GM23338 (cell line): ENCODE results near the gene TBC1D2B. TPM values are rescaled to one million over a fixed set of nuclear protein-coding genes. Genes with fewer than 3 reads are reported as not detected.

Experiments
- ATAC-seq: fragments of 200-7000 bp; cut with Tn5 transposase; 3 replicates; pipeline ENCODE4 v1.9.1; 2020
- DNase-seq: peaks from one replicate; pipeline ENCODE4 v3.0.0-alpha.2; 2015; ENCODE audit warnings: low spot score
- H2AFZ ChIP-seq: fragments of 200-600 bp; sonication (generic); 2 replicates; pipeline ENCODE4 v1.8.0; 2016; ENCODE audit warnings: antibody characterized with exemption, mild to moderate bottlenecking, moderate library complexity
- H3F3A ChIP-seq: fragments of 200-600 bp; sonication (generic); replicated peaks from 2 replicates; pipeline ENCODE4 v1.8.0; 2017; ENCODE audit warnings: antibody characterized with exemption, mixed run types, low read depth
- H3K27ac ChIP-seq: fragments of 200-600 bp; sonication (generic); 2 replicates; pipeline ENCODE4 v1.6.1; 2016; ENCODE audit warnings: low read depth
- H3K27me3 ChIP-seq: fragments of 200-600 bp; sonication (generic); 2 replicates; pipeline ENCODE4 v1.8.0; 2016; ENCODE audit warnings: mild to moderate bottlenecking, mixed run types, moderate library complexity; ENCODE audit not compliant: insufficient read depth
- H3K36me3 ChIP-seq: fragments of 200-600 bp; sonication (generic); 2 replicates; pipeline ENCODE4 v1.8.0; 2016; ENCODE audit warnings: mild to moderate bottlenecking; ENCODE audit not compliant: insufficient read depth
- H3K4me1 ChIP-seq: fragments of 200-600 bp; sonication (generic); 2 replicates; pipeline ENCODE4 v1.8.0; 2016; ENCODE audit warnings: mild to moderate bottlenecking, moderate library complexity; ENCODE audit not compliant: insufficient read depth
- H3K4me2 ChIP-seq: fragments of 200-600 bp; sonication (generic); 2 replicates; pipeline ENCODE4 v1.7.1; 2017; ENCODE audit warnings: mixed run types
- H3K4me3 ChIP-seq: fragments of 200-600 bp; sonication (generic); 2 replicates; pipeline ENCODE4 v1.6.1; 2016; ENCODE audit warnings: mixed run types
- H3K79me2 ChIP-seq: fragments of 200-600 bp; sonication (generic); replicated peaks from 2 replicates; pipeline ENCODE4 v1.8.0; 2017; ENCODE audit warnings: mild to moderate bottlenecking; ENCODE audit not compliant: insufficient read depth
- H3K9me2 ChIP-seq: fragments of 200-600 bp; sonication (generic); 2 replicates; pipeline ENCODE4 v1.8.0; 2017; ENCODE audit not compliant: insufficient read depth
- H4K20me1 ChIP-seq: fragments of 200-600 bp; sonication (generic); replicated peaks from 2 replicates; pipeline ENCODE4 v1.8.0; 2017; ENCODE audit warnings: mild to moderate bottlenecking; ENCODE audit not compliant: insufficient read depth
- H3K27ac Mint-ChIP-seq: 2 replicates; pipeline ENCODE4 v1.8.0; 2020; ENCODE audit warnings: inconsistent platforms, mild to moderate bottlenecking, moderate library complexity, mixed read lengths
- H3K27me3 Mint-ChIP-seq: 3 replicates; pipeline ENCODE4 v1.8.0; 2022; ENCODE audit warnings: low read depth, mild to moderate bottlenecking, moderate library complexity, mixed read lengths, inconsistent platforms; ENCODE audit not compliant: insufficient read depth, poor library complexity
- H3K36me3 Mint-ChIP-seq: 3 replicates; pipeline ENCODE4 v1.8.0; 2021; ENCODE audit warnings: low read depth, mild to moderate bottlenecking, inconsistent platforms, moderate library complexity, mixed read lengths
- H3K4me1 Mint-ChIP-seq: 3 replicates; pipeline ENCODE4 v1.8.0; 2020; ENCODE audit warnings: mild to moderate bottlenecking, inconsistent platforms, mixed read lengths
- H3K4me3 Mint-ChIP-seq: 3 replicates; pipeline ENCODE4 v1.8.0; 2021; ENCODE audit warnings: moderate library complexity, mild to moderate bottlenecking, inconsistent platforms, mixed read lengths
- H3K9me3 Mint-ChIP-seq: 3 replicates; pipeline ENCODE4 v1.8.0; 2020; ENCODE audit warnings: moderate library complexity, mild to moderate bottlenecking, inconsistent platforms, mixed read lengths
- EZH2 ChIP-seq: fragments of 200-600 bp; sonication (generic); IDR thresholded peaks from one replicate; pipeline ENCODE4 v1.8.0; 2017; ENCODE audit warnings: antibody characterized with exemption, mild to moderate bottlenecking, low read depth; ENCODE audit not compliant: unreplicated experiment
- EZH2phosphoT487 ChIP-seq: fragments of 200-600 bp; sonication (generic); IDR thresholded peaks from one replicate; pipeline ENCODE4 v1.8.1; 2018; ENCODE audit warnings: antibody characterized with exemption; ENCODE audit not compliant: unreplicated experiment
- JUNB ChIP-seq: IDR thresholded peaks from one replicate; pipeline ENCODE4 v1.6.1; 2016; ENCODE audit warnings: antibody characterized with exemption; ENCODE audit not compliant: unreplicated experiment
- STAT1 ChIP-seq: IDR thresholded peaks from one replicate; pipeline ENCODE4 v1.6.1; 2016; ENCODE audit warnings: antibody characterized with exemption; ENCODE audit not compliant: unreplicated experiment
- ZNF114 ChIP-seq: fragments of 250-450 bp; sonication (Bioruptor Pico); IDR thresholded peaks from 2 replicates; pipeline ENCODE4 v1.5.0; 2020; ENCODE audit warnings: mild to moderate bottlenecking, moderate library complexity
- ZNF331 ChIP-seq: fragments of 250-450 bp; sonication (Bioruptor Pico); IDR thresholded peaks from 2 replicates; pipeline ENCODE4 v1.5.0; 2020; ENCODE audit warnings: low read depth, mild to moderate bottlenecking, moderate library complexity
- polyA plus RNA-seq: library from polyadenylated mRNA; unstranded; fragments of >200 nt; fragmentation: Nextera tagmentation; extraction: Ambion mirVana; gene quantifications from 2 replicates; pipeline ENCODE4 v1.2.1, GENCODE V29; 2016
- total RNA-seq: library from RNA; depleted of rRNA; stranded (reverse); fragments of >200 nt; shearing (Covaris generic); gene quantifications from 2 replicates; pipeline ENCODE4 v1.2.3, GENCODE V29; 2014
- TF ChIP-seq, protein P1 (sequence below), 2 experiments: fragments of 200-600 bp in 1 of 2; sonication (generic) in 1 of 2; conservative IDR thresholded peaks; 2 replicates each; pipeline versions ENCODE4 v1.5.1 to v1.6.1; 2016 to 2017; ENCODE audit warnings: antibody characterized with exemption in 2 of 2, low read depth in 2 of 2, mild to moderate bottlenecking in 2 of 2, moderate library complexity in 1 of 2
- TF ChIP-seq, protein P2 (sequence below): fragments of 250-450 bp; sonication (Bioruptor Pico); IDR thresholded peaks from 2 replicates; pipeline ENCODE4 v1.5.0; 2020; ENCODE audit warnings: mild to moderate bottlenecking, moderate library complexity

The TBC1D2B gene
- total and polyA plus RNA-seq, 2 experiments from 2014 or later: 3.6 to 17.8 TPM

DNA sequence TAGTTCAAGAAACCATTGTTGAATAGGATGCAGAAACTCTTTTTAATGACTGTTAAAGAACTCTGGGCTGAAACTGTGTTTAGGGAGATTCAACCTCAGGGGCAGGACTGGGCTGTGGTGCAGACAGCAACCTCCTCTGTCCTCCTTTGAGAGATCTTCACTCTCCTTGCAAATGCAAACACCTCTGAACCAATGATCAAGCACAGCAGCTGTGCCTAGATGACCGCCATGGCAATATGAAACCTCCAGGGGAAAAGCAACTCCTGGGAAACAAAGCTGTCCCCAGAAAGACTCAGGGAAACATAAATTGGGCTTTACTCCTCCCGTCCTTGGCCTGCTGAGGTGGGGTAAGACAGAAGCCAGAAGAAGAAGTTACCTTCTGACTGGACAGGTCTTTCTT, 52.6 kb downstream of the TBC1D2B start:
- H3K9me3 Mint-ChIP-seq: no peaks in the 10 kb centered on the region
- H3K4me3 Mint-ChIP-seq: no peak overlapping the region
- H3K4me1 Mint-ChIP-seq: peaks cover 7% of the 10 kb centered on the region; the same call in 2 of the 3 replicates
- H2AFZ ChIP-seq: no peak overlapping the region
- H3K9me2 ChIP-seq: no peaks in the 10 kb centered on the region
- peak overlapping the region; percentile 3; the same call in 1 of the 2 replicates for H3K27ac Mint-ChIP-seq
- 0 out of 2 replicates have a peak, but pooled peaks cover 3% of the 10 kb centered on the region for H4K20me1 ChIP-seq
- peaks cover 5% of the 10 kb centered on the region; the same call in 2 of the 3 replicates for H3K36me3 Mint-ChIP-seq
- no peaks in the 10 kb centered on the region for H3K79me2 ChIP-seq
- H3K27me3 ChIP-seq: no peaks in the 10 kb centered on the region
- DNase-seq: peak; percentile 36
- ATAC-seq: peak; percentile 84
- H3K36me3 ChIP-seq: no peaks in the 10 kb centered on the region
- no peaks in the 10 kb centered on the region for H3F3A ChIP-seq
- H3K4me2 ChIP-seq: no peak overlapping the region
- H3K4me1 ChIP-seq: no peaks in the 10 kb centered on the region
- no peak overlapping the region for H3K27ac ChIP-seq
- H3K27me3 Mint-ChIP-seq: peaks cover 3% of the 10 kb centered on the region
- TF ChIP-seq, protein P1, sequence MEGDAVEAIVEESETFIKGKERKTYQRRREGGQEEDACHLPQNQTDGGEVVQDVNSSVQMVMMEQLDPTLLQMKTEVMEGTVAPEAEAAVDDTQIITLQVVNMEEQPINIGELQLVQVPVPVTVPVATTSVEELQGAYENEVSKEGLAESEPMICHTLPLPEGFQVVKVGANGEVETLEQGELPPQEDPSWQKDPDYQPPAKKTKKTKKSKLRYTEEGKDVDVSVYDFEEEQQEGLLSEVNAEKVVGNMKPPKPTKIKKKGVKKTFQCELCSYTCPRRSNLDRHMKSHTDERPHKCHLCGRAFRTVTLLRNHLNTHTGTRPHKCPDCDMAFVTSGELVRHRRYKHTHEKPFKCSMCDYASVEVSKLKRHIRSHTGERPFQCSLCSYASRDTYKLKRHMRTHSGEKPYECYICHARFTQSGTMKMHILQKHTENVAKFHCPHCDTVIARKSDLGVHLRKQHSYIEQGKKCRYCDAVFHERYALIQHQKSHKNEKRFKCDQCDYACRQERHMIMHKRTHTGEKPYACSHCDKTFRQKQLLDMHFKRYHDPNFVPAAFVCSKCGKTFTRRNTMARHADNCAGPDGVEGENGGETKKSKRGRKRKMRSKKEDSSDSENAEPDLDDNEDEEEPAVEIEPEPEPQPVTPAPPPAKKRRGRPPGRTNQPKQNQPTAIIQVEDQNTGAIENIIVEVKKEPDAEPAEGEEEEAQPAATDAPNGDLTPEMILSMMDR (conservative IDR thresholded peaks at IDR 0.05; ENCODE audit: low read depth in 2 of 2): no peak
- no peak overlapping the region for H3K4me3 ChIP-seq

DNA sequence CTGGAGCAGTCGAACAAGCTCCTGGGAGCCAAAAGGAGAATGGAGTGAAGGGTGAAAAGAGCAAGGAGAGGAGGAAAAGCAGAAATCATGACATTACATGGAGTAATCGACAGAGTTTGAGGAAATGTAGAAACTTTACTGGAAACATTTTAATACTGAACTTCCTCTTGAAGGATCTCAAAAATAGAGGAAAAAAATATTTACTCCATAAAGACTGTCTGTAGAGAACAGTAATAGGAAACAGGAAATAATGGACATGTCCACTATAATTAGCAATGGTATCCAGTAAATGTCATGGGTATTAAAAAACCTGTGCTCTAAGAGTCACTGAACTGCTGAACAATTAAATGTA, 53.0 kb downstream of the TBC1D2B start:
- Histone ChIP-seq H3K27ac (no peak overlapping the region), H3K4me3 (no peak overlapping the region), H3K27me3 (no peaks in the 10 kb centered on the region), H3K36me3 (no peaks in the 10 kb centered on the region), H3F3A (no peaks in the 10 kb centered on the region), H3K79me2 (no peaks in the 10 kb centered on the region), H2AFZ (no peak overlapping the region), H4K20me1 (0 out of 2 replicates have a peak, but pooled peaks cover 3% of the 10 kb centered on the region), H3K4me1 (no peaks in the 10 kb centered on the region), H3K9me2 (no peaks in the 10 kb centered on the region), H3K4me2 (no peak overlapping the region)
- Mint-ChIP-seq H3K36me3 (peaks cover 5% of the 10 kb centered on the region; the same call in 2 of the 3 replicates), H3K27ac (no peak overlapping the region; the same call in none of the 2 replicates), H3K9me3 (no peaks in the 10 kb centered on the region), H3K4me3 (no peak overlapping the region), H3K27me3 (peaks cover 3% of the 10 kb centered on the region), H3K4me1 (peaks cover 7% of the 10 kb centered on the region; the same call in 2 of the 3 replicates)
- DNase-seq (no peak), ATAC-seq (no peak)
- TF ChIP-seq EZH2phosphoT487: no peak
- TF ChIP-seq JUNB: no peak
- TF ChIP-seq ZNF331 (CRISPR knock-in tag): no peak
- no peak for TF ChIP-seq EZH2
- no peak for TF ChIP-seq STAT1
- TF ChIP-seq, protein P1 (conservative IDR thresholded peaks at IDR 0.05; ENCODE audit: low read depth in 2 of 2): no peak
- no peak for TF ChIP-seq ZNF114 (CRISPR knock-in tag)
- TF ChIP-seq, protein P2, sequence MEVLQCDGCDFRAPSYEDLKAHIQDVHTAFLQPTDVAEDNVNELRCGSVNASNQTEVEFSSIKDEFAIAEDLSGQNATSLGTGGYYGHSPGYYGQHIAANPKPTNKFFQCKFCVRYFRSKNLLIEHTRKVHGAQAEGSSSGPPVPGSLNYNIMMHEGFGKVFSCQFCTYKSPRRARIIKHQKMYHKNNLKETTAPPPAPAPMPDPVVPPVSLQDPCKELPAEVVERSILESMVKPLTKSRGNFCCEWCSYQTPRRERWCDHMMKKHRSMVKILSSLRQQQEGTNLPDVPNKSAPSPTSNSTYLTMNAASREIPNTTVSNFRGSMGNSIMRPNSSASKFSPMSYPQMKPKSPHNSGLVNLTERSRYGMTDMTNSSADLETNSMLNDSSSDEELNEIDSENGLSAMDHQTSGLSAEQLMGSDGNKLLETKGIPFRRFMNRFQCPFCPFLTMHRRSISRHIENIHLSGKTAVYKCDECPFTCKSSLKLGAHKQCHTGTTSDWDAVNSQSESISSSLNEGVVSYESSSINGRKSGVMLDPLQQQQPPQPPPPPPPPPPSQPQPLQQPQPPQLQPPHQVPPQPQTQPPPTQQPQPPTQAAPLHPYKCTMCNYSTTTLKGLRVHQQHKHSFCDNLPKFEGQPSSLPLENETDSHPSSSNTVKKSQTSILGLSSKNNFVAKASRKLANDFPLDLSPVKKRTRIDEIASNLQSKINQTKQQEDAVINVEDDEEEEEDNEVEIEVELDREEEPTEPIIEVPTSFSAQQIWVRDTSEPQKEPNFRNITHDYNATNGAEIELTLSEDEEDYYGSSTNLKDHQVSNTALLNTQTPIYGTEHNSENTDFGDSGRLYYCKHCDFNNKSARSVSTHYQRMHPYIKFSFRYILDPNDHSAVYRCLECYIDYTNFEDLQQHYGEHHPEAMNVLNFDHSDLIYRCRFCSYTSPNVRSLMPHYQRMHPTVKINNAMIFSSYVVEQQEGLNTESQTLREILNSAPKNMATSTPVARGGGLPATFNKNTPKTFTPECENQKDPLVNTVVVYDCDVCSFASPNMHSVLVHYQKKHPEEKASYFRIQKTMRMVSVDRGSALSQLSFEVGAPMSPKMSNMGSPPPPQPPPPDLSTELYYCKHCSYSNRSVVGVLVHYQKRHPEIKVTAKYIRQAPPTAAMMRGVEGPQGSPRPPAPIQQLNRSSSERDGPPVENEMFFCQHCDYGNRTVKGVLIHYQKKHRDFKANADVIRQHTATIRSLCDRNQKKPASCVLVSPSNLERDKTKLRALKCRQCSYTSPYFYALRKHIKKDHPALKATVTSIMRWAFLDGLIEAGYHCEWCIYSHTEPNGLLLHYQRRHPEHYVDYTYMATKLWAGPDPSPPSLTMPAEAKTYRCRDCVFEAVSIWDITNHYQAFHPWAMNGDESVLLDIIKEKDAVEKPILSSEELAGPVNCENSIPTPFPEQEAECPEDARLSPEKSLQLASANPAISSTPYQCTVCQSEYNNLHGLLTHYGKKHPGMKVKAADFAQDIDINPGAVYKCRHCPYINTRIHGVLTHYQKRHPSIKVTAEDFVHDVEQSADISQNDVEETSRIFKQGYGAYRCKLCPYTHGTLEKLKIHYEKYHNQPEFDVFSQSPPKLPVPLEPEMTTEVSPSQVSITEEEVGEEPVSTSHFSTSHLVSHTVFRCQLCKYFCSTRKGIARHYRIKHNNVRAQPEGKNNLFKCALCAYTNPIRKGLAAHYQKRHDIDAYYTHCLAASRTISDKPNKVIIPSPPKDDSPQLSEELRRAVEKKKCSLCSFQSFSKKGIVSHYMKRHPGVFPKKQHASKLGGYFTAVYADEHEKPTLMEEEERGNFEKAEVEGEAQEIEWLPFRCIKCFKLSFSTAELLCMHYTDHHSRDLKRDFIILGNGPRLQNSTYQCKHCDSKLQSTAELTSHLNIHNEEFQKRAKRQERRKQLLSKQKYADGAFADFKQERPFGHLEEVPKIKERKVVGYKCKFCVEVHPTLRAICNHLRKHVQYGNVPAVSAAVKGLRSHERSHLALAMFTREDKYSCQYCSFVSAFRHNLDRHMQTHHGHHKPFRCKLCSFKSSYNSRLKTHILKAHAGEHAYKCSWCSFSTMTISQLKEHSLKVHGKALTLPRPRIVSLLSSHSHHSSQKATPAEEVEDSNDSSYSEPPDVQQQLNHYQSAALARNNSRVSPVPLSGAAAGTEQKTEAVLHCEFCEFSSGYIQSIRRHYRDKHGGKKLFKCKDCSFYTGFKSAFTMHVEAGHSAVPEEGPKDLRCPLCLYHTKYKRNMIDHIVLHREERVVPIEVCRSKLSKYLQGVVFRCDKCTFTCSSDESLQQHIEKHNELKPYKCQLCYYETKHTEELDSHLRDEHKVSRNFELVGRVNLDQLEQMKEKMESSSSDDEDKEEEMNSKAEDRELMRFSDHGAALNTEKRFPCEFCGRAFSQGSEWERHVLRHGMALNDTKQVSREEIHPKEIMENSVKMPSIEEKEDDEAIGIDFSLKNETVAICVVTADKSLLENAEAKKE (CRISPR knock-in tag): no peak
